H1 (cell line): Measurements from ENCODE around the gene STAT3. TPM values are rescaled to one million over a fixed set of nuclear protein-coding genes. Genes with fewer than 3 reads are reported as not detected.

Experiments used
- CTBP2 ChIP-seq: IDR thresholded peaks from 2 replicates; pipeline ENCODE4 v1.7.0; 2011; ENCODE audit warnings: borderline replicate concordance, mild to moderate bottlenecking, moderate library complexity, mixed read lengths, low read length; ENCODE audit not compliant: insufficient read depth, insufficient read length
- GTF2F1 ChIP-seq: IDR thresholded peaks from 2 replicates; pipeline ENCODE4 v1.6.1; 2012; ENCODE audit warnings: low read depth, low read length, improper control_type of control experiment, borderline replicate concordance
- JUND ChIP-seq: IDR thresholded peaks from 2 replicates; pipeline ENCODE4 v1.6.1; 2011; ENCODE audit warnings: mild to moderate bottlenecking, improper control_type of control experiment, low read length
- NRF1 ChIP-seq: IDR thresholded peaks from 2 replicates; pipeline ENCODE4 v1.6.1; 2011; ENCODE audit warnings: mild to moderate bottlenecking, low read depth, low read length, improper control_type of control experiment
- SAP30 ChIP-seq: fragments of 300-600 bp; sonication (generic); IDR thresholded peaks from 2 replicates; pipeline ENCODE4 v1.7.1; 2012; ENCODE audit warnings: low read length, moderate library complexity, mild to moderate bottlenecking, inconsistent platforms; ENCODE audit not compliant: insufficient read depth, insufficient replicate concordance
- SP2 ChIP-seq: IDR thresholded peaks from 2 replicates; pipeline ENCODE4 v1.6.1; 2012; ENCODE audit warnings: mild to moderate bottlenecking, low read length, inconsistent platforms
- polyA plus RNA-seq, 7 experiments: library from polyadenylated mRNA; depleted of rRNA in 3 of 7; stranded (reverse) in 5 of 7; unstranded in 2 of 7; fragments of >200 nt in 5 of 7; fragments of 200-250 nt in 2 of 7; gene quantifications; 1 replicate in 5 of 7; 2 replicates in 1 of 7; 4 replicates in 1 of 7; pipeline versions ENCODE4 v1.2.1 to v1.2.3, GENCODE V29; 2011 to 2013; ENCODE audit warnings: missing spikeins in 2 of 7, mixed read lengths in 2 of 7
- total RNA-seq: library from RNA; stranded (reverse); fragmentation: NEBNext Ultra II Directional; extraction: Animal tissue kit (Norgen Biotek cat#: 25700); gene quantifications from 2 replicates; pipeline ENCODE4 v1.2.1, GENCODE V29; 2021

Gene STAT3
- total and polyA plus RNA-seq, 2 of the 8 experiments (the other 6 are each of a cell fraction or from before 2014, with no cell fraction given), result 38.4 to 94.1 TPM

DNA sequence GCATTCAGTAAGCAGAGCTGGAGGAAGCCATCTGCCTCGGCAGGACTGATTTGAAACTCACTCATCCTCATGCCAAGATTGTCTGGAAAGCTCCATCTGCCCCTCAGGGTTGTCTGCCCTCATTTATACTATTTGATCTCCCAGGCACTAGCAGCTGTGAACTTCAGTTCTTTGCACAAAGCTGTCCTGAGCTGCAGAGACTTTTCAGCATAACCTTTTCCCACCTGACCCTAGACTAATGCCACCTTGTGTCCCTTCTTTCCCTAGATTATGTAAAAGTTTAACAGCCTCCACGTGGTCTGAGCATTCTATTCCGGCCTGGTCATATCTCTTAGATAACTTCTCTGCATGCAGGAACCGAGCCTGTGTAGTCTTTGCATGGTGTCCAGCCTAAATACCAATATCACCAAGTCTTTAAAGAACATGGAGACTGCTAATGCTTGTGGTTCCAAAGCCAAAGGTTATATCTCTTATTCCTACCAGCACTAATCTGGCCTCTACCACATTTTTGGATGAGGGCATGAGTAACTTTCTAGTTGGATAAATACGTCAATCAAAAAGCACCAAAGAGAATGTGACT lies 70.9 kb downstream of the STAT3 start (continued):
- TF ChIP-seq GTF2F1 (no peak), JUND (no peak), SP2 (no peak), CTBP2 (no peak), SAP30 (no peak), NRF1 (no peak)
